Tibial artery (tissue), 4 donors: ENCODE data around the gene INPP5A.

Source experiments
- DNase-seq, 2 donors: peaks; one replicate each; pipeline ENCODE4 v3.0.0-alpha.2; 2019
- H3K27ac ChIP-seq, 2 donors: fragments of 200-600 bp; sonication (generic) in 1 of 2; 1 replicate in 1 of 2; 2 replicates in 1 of 2; pipeline ENCODE4 v1.5.1; 2018 to 2019; ENCODE audit warnings: mild to moderate bottlenecking in 1 of 2
- H3K27me3 ChIP-seq, 2 donors: fragments of 200-600 bp; sonication (generic) in 1 of 2; one replicate each; pipeline versions ENCODE4 v1.5.1 to v1.6.0; 2016 to 2019
- H3K36me3 ChIP-seq, 3 donors: fragments of 200-600 bp; sonication (generic) in 2 of 3; one replicate each; pipeline ENCODE4 v1.5.1; 2016 to 2019; ENCODE audit warnings: mild to moderate bottlenecking in 2 of 3
- H3K4me1 ChIP-seq, 4 donors: fragments of 200-600 bp; sonication (generic) in 2 of 4; 1 replicate in 3 of 4; 2 replicates in 1 of 4; pipeline ENCODE4 v1.5.1; 2016 to 2019
- H3K4me3 ChIP-seq, 2 donors: fragments of 200-600 bp; sonication (generic) in 1 of 2; 1 replicate in 1 of 2; 2 replicates in 1 of 2; pipeline ENCODE4 v1.5.1; 2018 to 2019; ENCODE audit warnings: mild to moderate bottlenecking in 2 of 2
- H3K9me3 ChIP-seq, 3 donors: fragments of 200-600 bp; sonication (generic) in 1 of 3; one replicate each; pipeline ENCODE4 v1.5.1; 2016 to 2019
- CTCF ChIP-seq, 2 experiments: fragments of 200-600 bp in 1 of 2; fragments of 450-650 bp in 1 of 2; IDR thresholded peaks; one replicate each; pipeline ENCODE4 v1.5.1; 2017 to 2019; ENCODE audit warnings: antibody characterized with exemption in 2 of 2, mild to moderate bottlenecking in 1 of 2, moderate library complexity in 1 of 2
- intact Hi-C: fragments of 100-400 bp; cut with DNase I; formaldehyde crosslinking; loops from one replicate; pipeline ENCODE4 v1.15.0; 2023; ENCODE audit warnings: low total_unique reads

The INPP5A gene

GRCh38 chr10:132507409-132507955 lies 30.1 kb upstream of the INPP5A start:
- Histone ChIP-seq H3K27ac (no peak overlapping the region), H3K4me1 (peaks cover 0 to 13% (median 6%) of the 10 kb centered on the region in 4 donors), H3K36me3 (no peaks in the 10 kb centered on the region), H3K27me3 (no peaks in the 10 kb centered on the region), H3K9me3 (no peaks in the 10 kb centered on the region), H3K4me3 (no peak overlapping the region)
- no peak for TF ChIP-seq CTCF (IDR thresholded peaks at IDR 0.05)
- intact Hi-C loops = loop anchor here (5.0 kb wide), 1 partner anchor 130 kb away; no protein-coding TSS in a partner anchor
- DNase-seq = peak in 1 of 2 donors; percentile 14

GRCh38 chr10:132507956-132508490 lies 29.6 kb upstream of the INPP5A start:
- H3K4me1 ChIP-seq = peaks cover 0 to 13% (median 6%) of the 10 kb centered on the region in 4 donors
- peak overlapping the region; percentile 9 to 12 for H3K27ac ChIP-seq
- H3K9me3 ChIP-seq = no peaks in the 10 kb centered on the region
- no peaks in the 10 kb centered on the region for H3K36me3 ChIP-seq
- intact Hi-C loops = loop anchor here (2.0 to 5.0 kb wide), 2 partner anchors 69 to 129 kb away; no protein-coding TSS in a partner anchor
- DNase-seq = peak; percentile 17 to 66
- TF ChIP-seq CTCF (IDR thresholded peaks at IDR 0.05) = no peak
- no peak overlapping the region for H3K4me3 ChIP-seq
- H3K27me3 ChIP-seq = no peaks in the 10 kb centered on the region

- DNase-seq = peak; percentile 57 to 88
These were observed 28.8 kb upstream of the INPP5A start for GRCh38 chr10:132508581-132509443.

GRCh38 chr10:132509506-132510173 lies 27.9 kb upstream of the INPP5A start:
- Histone ChIP-seq H3K4me3 (no peak overlapping the region), H3K27me3 (no peaks in the 10 kb centered on the region), H3K36me3 (no peaks in the 10 kb centered on the region), H3K9me3 (no peaks in the 10 kb centered on the region), H3K4me1 (peaks cover 0 to 13% (median 6%) of the 10 kb centered on the region in 4 donors), H3K27ac (no peak overlapping the region)
- TF ChIP-seq CTCF (IDR thresholded peaks at IDR 0.05) = no peak
- intact Hi-C loops = loop anchor here (2.0 to 10.0 kb wide), 3 partner anchors 67 to 128 kb away; partner anchors contain the start of gene PWWP2B
- peak in 1 of 2 donors; percentile 56 for DNase-seq

More at GRCh38 chr10:132508581-132509443, 28.8 kb upstream of the INPP5A start:
- H3K9me3 ChIP-seq = no peaks in the 10 kb centered on the region
- H3K4me1 ChIP-seq = peaks cover 0 to 13% (median 6%) of the 10 kb centered on the region in 4 donors
- no peaks in the 10 kb centered on the region for H3K27me3 ChIP-seq
- peak overlapping the region; percentile 9 to 12 for H3K27ac ChIP-seq
- TF ChIP-seq CTCF (IDR thresholded peaks at IDR 0.05) = peak; percentile 69 to 72
- intact Hi-C loops = loop anchor here (2.0 to 5.0 kb wide), 2 partner anchors 68 to 128 kb away; no protein-coding TSS in a partner anchor
- H3K4me3 ChIP-seq = no peak overlapping the region
- H3K36me3 ChIP-seq = no peaks in the 10 kb centered on the region

DNA sequence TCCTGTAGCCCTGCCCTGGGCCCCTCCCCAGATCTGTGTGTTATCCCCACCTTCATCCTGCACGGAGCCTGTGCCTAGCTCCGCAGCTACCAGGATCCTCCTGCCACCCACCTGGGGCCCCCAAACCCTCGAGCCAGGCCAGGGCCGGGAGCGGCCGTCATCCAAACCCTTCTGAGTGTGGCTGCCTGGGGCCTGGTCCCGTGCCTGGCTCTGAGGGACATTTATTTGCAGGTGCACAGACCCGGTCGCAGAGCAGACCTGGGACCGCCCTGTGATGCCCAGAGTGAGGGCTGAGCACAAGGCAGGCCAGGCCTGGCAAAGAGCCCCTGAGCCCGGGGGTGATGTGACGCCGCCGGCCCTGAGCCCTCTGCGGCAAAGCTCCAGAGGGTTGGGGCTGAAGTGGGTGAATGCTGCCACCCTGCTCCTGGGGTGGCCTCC lies 27.4 kb upstream of the INPP5A start:
- no peak overlapping the region for H3K4me3 ChIP-seq
- no peaks in the 10 kb centered on the region for H3K27me3 ChIP-seq
- no peaks in the 10 kb centered on the region for H3K9me3 ChIP-seq
- TF ChIP-seq CTCF (IDR thresholded peaks at IDR 0.05) = no peak
- H3K27ac ChIP-seq = no peak overlapping the region
- intact Hi-C loops = loop anchor here (10.0 kb wide), 1 partner anchor 115 kb away; the partner anchor contains the start of gene PWWP2B
- H3K36me3 ChIP-seq = no peaks in the 10 kb centered on the region
- peak; percentile 17 to 62 for DNase-seq
- peaks cover 0 to 17% (median 8%) of the 10 kb centered on the region in 4 donors for H3K4me1 ChIP-seq
